ENCODE data around the gene COX4I1.

GRCh38 chr16:85856079-85856478 lies 56.6 kb downstream of the COX4I1 start:
- TF ChIP-seq POLR2A (IDR thresholded peaks at IDR 0.05; ENCODE audit: low read length) (no peak), GATA1 (IDR thresholded peaks at IDR 0.05; ENCODE audit: low read depth, low read length) (no peak)

Data from erythroblast (primary cell).